ENCODE data around the gene ITIH3.

ITIH3 gene

GRCh38 chr3:52793702-52794611, 639 bp upstream of the ITIH3 start:
- DNase-seq (ENCODE audit: low spot score): no peak

- DNase-seq (ENCODE audit: low spot score): no peak
These were observed 803 bp downstream of the ITIH3 start for GRCh38 chr3:52795298-52795900.

- DNase-seq (ENCODE audit: low spot score): no peak
These were observed 1.8 kb downstream of the ITIH3 start for GRCh38 chr3:52796411-52796810.

- no peak for DNase-seq (ENCODE audit: low spot score)
These were observed 3.9 kb downstream of the ITIH3 start for GRCh38 chr3:52798376-52798977.

GRCh38 chr3:52798978-52799476, 4.4 kb downstream of the ITIH3 start:
- peak; percentile 3 for DNase-seq (ENCODE audit: low spot score)

GRCh38 chr3:52800079-52800478, 5.5 kb downstream of the ITIH3 start:
- DNase-seq (ENCODE audit: low spot score): no peak

GRCh38 chr3:52801839-52802238, 7.2 kb downstream of the ITIH3 start:
- no peak for DNase-seq (ENCODE audit: low spot score)

- DNase-seq (ENCODE audit: low spot score): no peak
These were observed 10.9 kb downstream of the ITIH3 start for GRCh38 chr3:52805270-52806039.

GRCh38 chr3:52809149-52809548, 14.6 kb downstream of the ITIH3 start:
- no peak for DNase-seq (ENCODE audit: low spot score)

- DNase-seq (ENCODE audit: low spot score): no peak
These were observed 15.2 kb downstream of the ITIH3 start for GRCh38 chr3:52809662-52810377.

- DNase-seq (ENCODE audit: low spot score): no peak
These were observed 16.3 kb downstream of the ITIH3 start for GRCh38 chr3:52810923-52811322.

GRCh38 chr3:52811452-52812011, 16.9 kb downstream of the ITIH3 start:
- DNase-seq (ENCODE audit: low spot score): no peak

- DNase-seq (ENCODE audit: low spot score): no peak
These were observed 19.2 kb downstream of the ITIH3 start for GRCh38 chr3:52813810-52814209.

- DNase-seq (ENCODE audit: low spot score): no peak
These were observed 21.6 kb downstream of the ITIH3 start for GRCh38 chr3:52816199-52816598.

- no peak for DNase-seq (ENCODE audit: low spot score)
These were observed 22.1 kb downstream of the ITIH3 start for GRCh38 chr3:52816654-52817053.

- DNase-seq (ENCODE audit: low spot score): no peak
These were observed 22.6 kb downstream of the ITIH3 start for GRCh38 chr3:52817221-52817620.

- no peak for DNase-seq (ENCODE audit: low spot score)
These were observed 23.3 kb downstream of the ITIH3 start for GRCh38 chr3:52817860-52818259.

GRCh38 chr3:52819936-52820335, 25.3 kb downstream of the ITIH3 start:
- no peak for DNase-seq (ENCODE audit: low spot score)

- no peak for DNase-seq (ENCODE audit: low spot score)
These were observed 26.1 kb downstream of the ITIH3 start for GRCh38 chr3:52820736-52821135.

GRCh38 chr3:52822363-52822762, 27.8 kb downstream of the ITIH3 start:
- no peak for DNase-seq (ENCODE audit: low spot score)

GRCh38 chr3:52824037-52824436, 29.4 kb downstream of the ITIH3 start:
- DNase-seq (ENCODE audit: low spot score): no peak
